Fibroblast of lung (primary cell): ENCODE results near the gene ATAD5. TPM values are rescaled to one million over a fixed set of nuclear protein-coding genes. Genes with fewer than 3 reads are reported as not detected.

ENCODE experiments used
- DNase-seq, 2 donors: peaks; one replicate each; pipeline versions ENCODE4 v3.0.0 to v3.0.0-alpha.2; 2010; ENCODE audit warnings: low read depth in 2 of 2
- H2AFZ ChIP-seq: 2 replicates; pipeline ENCODE4 v1.5.1; 2012; ENCODE audit warnings: low read length, control low read depth, inconsistent platforms
- H3K27ac ChIP-seq: 2 replicates; pipeline ENCODE4 v1.5.1; 2011; ENCODE audit warnings: low read length, control low read depth; ENCODE audit not compliant: insufficient read depth
- H3K27me3 ChIP-seq: 2 replicates; pipeline ENCODE4 v1.5.1; 2011; ENCODE audit warnings: mild to moderate bottlenecking, low read length; ENCODE audit not compliant: control insufficient read depth, insufficient read depth
- H3K36me3 ChIP-seq: 2 replicates; pipeline ENCODE4 v1.5.1; 2011; ENCODE audit warnings: low read length; ENCODE audit not compliant: control insufficient read depth, insufficient read depth
- H3K4me1 ChIP-seq: 2 replicates; pipeline ENCODE4 v1.5.1; 2011; ENCODE audit warnings: low read length; ENCODE audit not compliant: control insufficient read depth, insufficient read depth; ENCODE audit errors: extremely low read depth
- H3K4me2 ChIP-seq: 2 replicates; pipeline ENCODE4 v1.5.1; 2011; ENCODE audit warnings: low read length, control low read depth; ENCODE audit not compliant: insufficient read depth; ENCODE audit errors: extremely low read depth
- H3K4me3 ChIP-seq, 4 experiments: fragments of 200-600 bp in 1 of 4; sonication (generic) in 1 of 4; replicated peaks in 1 of 4; 2 replicates each; pipeline ENCODE4 v1.5.1; 2011 to 2016; ENCODE audit warnings: low read length in 4 of 4, low read depth in 3 of 4, mild to moderate bottlenecking in 3 of 4, control low read depth in 2 of 4, inconsistent platforms in 1 of 4, mixed read lengths in 1 of 4; ENCODE audit not compliant: insufficient read depth in 1 of 4; ENCODE audit errors: control extremely low read depth in 1 of 4
- H3K79me2 ChIP-seq: 2 replicates; pipeline ENCODE4 v1.5.1; 2012; ENCODE audit warnings: mild to moderate bottlenecking, low read length, inconsistent platforms; ENCODE audit not compliant: control insufficient read depth, insufficient read depth
- H3K9ac ChIP-seq: 2 replicates; pipeline ENCODE4 v1.5.1; 2011; ENCODE audit warnings: mild to moderate bottlenecking, low read length, control low read depth; ENCODE audit not compliant: insufficient read depth
- H3K9me3 ChIP-seq: 2 replicates; pipeline ENCODE4 v1.5.1; 2012; ENCODE audit warnings: low read depth, low read length; ENCODE audit not compliant: control insufficient read depth, insufficient read depth
- H4K20me1 ChIP-seq: 2 replicates; pipeline ENCODE4 v1.5.1; 2011; ENCODE audit warnings: low read length; ENCODE audit not compliant: control insufficient read depth, insufficient read depth; ENCODE audit errors: extremely low read depth
- CTCF ChIP-seq, 2 donors: IDR thresholded peaks in 1 of 2; conservative IDR thresholded peaks in 1 of 2; 1 replicate in 1 of 2; 2 replicates in 1 of 2; pipeline ENCODE4 v1.5.1; 2011 to 2012; ENCODE audit warnings: low read length in 2 of 2, control low read depth in 1 of 2, inconsistent platforms in 1 of 2, low read depth in 1 of 2, mild to moderate bottlenecking in 1 of 2
- EZH2 ChIP-seq: IDR thresholded peaks from 2 replicates; pipeline ENCODE4 v1.5.1; 2012; ENCODE audit warnings: low read length, control low read depth, mild to moderate bottlenecking; ENCODE audit errors: missing control alignments
- polyA minus RNA-seq: library from RNA; depleted of rRNA, polyadenylated mRNA; stranded (reverse); fragments of >200 nt; gene quantifications from 2 replicates; pipeline ENCODE4 v1.2.3, GENCODE V29; 2011; ENCODE audit warnings: low replicate concordance
- polyA plus RNA-seq, 2 donors: library from polyadenylated mRNA; depleted of rRNA in 1 of 2; stranded (reverse) in 1 of 2; unstranded in 1 of 2; fragments of >200 nt; gene quantifications; 2 replicates each; pipeline ENCODE4 v1.2.1, GENCODE V29; 2011 to 2012; ENCODE audit warnings: missing spikeins in 1 of 2
- total RNA-seq: library from RNA; depleted of rRNA; stranded (reverse); fragments of >200 nt; gene quantifications from 2 replicates; pipeline ENCODE4 v1.2.1, GENCODE V29; 2014

ATAD5 gene
- total RNA-seq: 0.77 and 0.83 TPM in 2 replicates
- 1.6 and 3.3 TPM in 2 replicates for polyA plus RNA-seq
- polyA plus RNA-seq (2012): 0.92 and 1.5 TPM in 2 replicates
- polyA minus RNA-seq: 0.56 and 0.59 TPM in 2 replicates

GRCh38 chr17:30831663-30832437 lies at the start of gene ATAD5:
ATAD5 (plus strand) TSS chr17:30831966; CDS start chr17:30832348, 382 bp downstream.
- H3K4me1 ChIP-seq: peaks cover 4% of the 10 kb centered on the region
- peak within 1 kb of the TSS; percentile 90 for H3K27ac ChIP-seq
- peak; percentile 92 to 94 for DNase-seq
- H3K9me3 ChIP-seq: no peaks in the 10 kb centered on the region
- peak within 1 kb of the TSS; percentile 98 for H2AFZ ChIP-seq
- H4K20me1 ChIP-seq: no peaks in the 10 kb centered on the region
- no peak for TF ChIP-seq CTCF (conservative IDR thresholded peaks at IDR 0.05 in 1 of 2, IDR thresholded peaks at IDR 0.05 in 1 of 2; ENCODE audit: low read depth in 1 of 2, low read length in 2 of 2)
- TF ChIP-seq EZH2: no peak
- peak within 1 kb of the TSS; percentile 78 to 96 (median 80) for H3K4me3 ChIP-seq
- H3K79me2 ChIP-seq: peaks cover 22% of the 10 kb centered on the region
- no peaks in the 10 kb centered on the region for H3K27me3 ChIP-seq
- peak within 1 kb of the TSS; percentile 89 for H3K9ac ChIP-seq
- peak within 1 kb of the TSS; percentile 98 for H3K4me2 ChIP-seq
- H3K36me3 ChIP-seq: no peaks in the 10 kb centered on the region

- TF ChIP-seq EZH2 (no peak), CTCF (conservative IDR thresholded peaks at IDR 0.05 in 1 of 2, IDR thresholded peaks at IDR 0.05 in 1 of 2; ENCODE audit: low read depth in 1 of 2, low read length in 2 of 2) (no peak)
- Histone ChIP-seq H3K79me2 (no peaks in the 10 kb centered on the region), H2AFZ (no peak overlapping the region), H4K20me1 (no peaks in the 10 kb centered on the region), H3K9ac (no peak overlapping the region), H3K27me3 (no peaks in the 10 kb centered on the region), H3K4me3 (no peak overlapping the region), H3K9me3 (no peaks in the 10 kb centered on the region), H3K4me2 (no peak overlapping the region), H3K27ac (no peak overlapping the region), H3K4me1 (no peaks in the 10 kb centered on the region), H3K36me3 (peaks cover 7% of the 10 kb centered on the region)
- peak in 1 of 2 donors; percentile 10 for DNase-seq
These were observed 49.6 kb upstream of the ATAD5 start for GRCh38 chr17:30782206-30782605.

GRCh38 chr17:30788918-30789317 lies 42.8 kb upstream of the ATAD5 start:
- Histone ChIP-seq H3K4me1 (peaks cover 2% of the 10 kb centered on the region), H3K27ac (no peak overlapping the region), H3K27me3 (no peaks in the 10 kb centered on the region), H3K79me2 (no peaks in the 10 kb centered on the region), H3K9me3 (no peaks in the 10 kb centered on the region), H2AFZ (no peak overlapping the region), H3K9ac (no peak overlapping the region), H3K4me2 (no peak overlapping the region), H4K20me1 (no peaks in the 10 kb centered on the region), H3K36me3 (peaks cover 6% of the 10 kb centered on the region), H3K4me3 (no peak overlapping the region)
- TF ChIP-seq CTCF (conservative IDR thresholded peaks at IDR 0.05 in 1 of 2, IDR thresholded peaks at IDR 0.05 in 1 of 2; ENCODE audit: low read depth in 1 of 2, low read length in 2 of 2): no peak
- no peak for TF ChIP-seq EZH2
- DNase-seq: peak in 1 of 2 donors; percentile 63
